HepG2 (cell line): ENCODE measurements around the gene RNU6-1. TPM values are rescaled to one million over a fixed set of nuclear protein-coding genes. Genes with fewer than 3 reads are reported as not detected.
A peak's percentile ranks its signal among the peaks of the same experiment; 100 is the strongest.

ENCODE experiments used
- DMAP1 ChIP-seq: IDR thresholded peaks from 2 replicates; pipeline ENCODE4 v1.6.1; 2016
- ETV6 ChIP-seq: sonication (generic); formaldehyde crosslinking; conservative IDR thresholded peaks from 2 replicates; pipeline ENCODE4 v1.4.0; 2020; ENCODE audit warnings: missing genetic modification reagents
- GTF2F1 ChIP-seq: fragments of 150-350 bp; IDR thresholded peaks from 2 replicates; pipeline ENCODE4 v1.6.1; 2014; ENCODE audit warnings: low read length
- GZF1 ChIP-seq: sonication (generic); formaldehyde crosslinking; IDR thresholded peaks from 2 replicates; pipeline ENCODE4 v1.5.1; 2020; ENCODE audit warnings: mild to moderate bottlenecking, missing genetic modification reagents
- HOXA7 ChIP-seq: sonication (generic); formaldehyde crosslinking; IDR thresholded peaks from 2 replicates; pipeline ENCODE4 v1.8.1; 2022; ENCODE audit warnings: mild to moderate bottlenecking, missing genetic modification reagents, moderate library complexity
- MEF2D ChIP-seq: sonication (generic); formaldehyde crosslinking; IDR thresholded peaks from 2 replicates; pipeline ENCODE4 v1.5.1; 2020; ENCODE audit warnings: mild to moderate bottlenecking, missing genetic modification reagents
- REPIN1 ChIP-seq: sonication (generic); formaldehyde crosslinking; IDR thresholded peaks from 2 replicates; pipeline ENCODE4 v1.8.0; 2022; ENCODE audit warnings: missing genetic modification reagents, low read depth, mild to moderate bottlenecking, borderline replicate concordance
- SP1 ChIP-seq, 2 experiments: fragments of 450-650 bp in 1 of 2; sonication (generic) in 1 of 2; formaldehyde crosslinking in 1 of 2; IDR thresholded peaks; 2 replicates each; pipeline versions ENCODE4 v1.4.0 to v1.6.1; 2016 to 2020; ENCODE audit warnings: missing genetic modification reagents in 1 of 2
- ZNF10 ChIP-seq: sonication (generic); formaldehyde crosslinking; IDR thresholded peaks from 2 replicates; pipeline ENCODE4 v1.4.0; 2020; ENCODE audit warnings: mild to moderate bottlenecking, low read depth, missing genetic modification reagents, borderline replicate concordance
- ZNF350 ChIP-seq: sonication (generic); formaldehyde crosslinking; IDR thresholded peaks from 2 replicates; pipeline ENCODE4 v1.4.0; 2020; ENCODE audit warnings: mild to moderate bottlenecking, low read depth, missing genetic modification reagents, borderline replicate concordance
- ZNF468 ChIP-seq: sonication (generic); formaldehyde crosslinking; IDR thresholded peaks from 2 replicates; pipeline ENCODE4 v1.8.0; 2022; ENCODE audit warnings: mild to moderate bottlenecking, moderate library complexity, missing genetic modification reagents
- ZNF570 ChIP-seq: sonication (generic); formaldehyde crosslinking; IDR thresholded peaks from 2 replicates; pipeline ENCODE4 v1.4.0; 2020; ENCODE audit warnings: mild to moderate bottlenecking, missing genetic modification reagents, borderline replicate concordance
- ZNF605 ChIP-seq: sonication (generic); formaldehyde crosslinking; IDR thresholded peaks from 2 replicates; pipeline ENCODE4 v1.8.0; 2022; ENCODE audit warnings: mild to moderate bottlenecking, missing genetic modification reagents
- ZSCAN21 ChIP-seq: sonication (generic); formaldehyde crosslinking; IDR thresholded peaks from 2 replicates; pipeline ENCODE4 v1.8.0; 2022; ENCODE audit warnings: mild to moderate bottlenecking, missing genetic modification reagents, moderate library complexity, borderline replicate concordance
- polyA plus RNA-seq, 8 experiments: library from polyadenylated mRNA; depleted of rRNA in 3 of 8; stranded (reverse) in 7 of 8; unstranded in 1 of 8; fragments of >200 nt; fragmentation: Illumina TruSeq in 4 of 8; extraction: Trizol in 4 of 8; gene quantifications; 2 replicates each; pipeline versions ENCODE4 v1.2.1 to v1.2.3, GENCODE V29; 2011 to 2016; ENCODE audit warnings: low read depth in 4 of 8, missing spikeins in 1 of 8, mixed read lengths in 1 of 8; ENCODE audit not compliant: insufficient read depth in 1 of 8
- total RNA-seq, 5 experiments: library from RNA; depleted of rRNA; stranded (reverse); fragments of >200 nt; fragmentation: Illumina TruSeq; extraction: Trizol; gene quantifications; 2 replicates each; pipeline ENCODE4 v1.2.3, GENCODE V29; 2016; ENCODE audit warnings: low read depth in 1 of 5
- TF ChIP-seq, protein P1 (sequence below), 2 experiments: sonication (generic) in 1 of 2; formaldehyde crosslinking in 1 of 2; IDR thresholded peaks; 2 replicates each; pipeline versions ENCODE4 v1.6.1 to v1.9.0; 2014 to 2022; ENCODE audit warnings: antibody characterized with exemption in 1 of 2, borderline replicate concordance in 1 of 2, inconsistent platforms in 1 of 2, low read depth in 1 of 2, missing genetic modification reagents in 1 of 2
- TF ChIP-seq, protein P2 (sequence below): sonication (generic); IDR thresholded peaks from 2 replicates; pipeline ENCODE4 v1.6.1; 2016; ENCODE audit warnings: low read depth, borderline replicate concordance
- TF ChIP-seq, protein P3 (sequence below): sonication (generic); formaldehyde crosslinking; IDR thresholded peaks from 2 replicates; pipeline ENCODE4 v1.5.1; 2020; ENCODE audit warnings: mild to moderate bottlenecking, missing genetic modification reagents

Gene RNU6-1
- total and polyA plus RNA-seq, 2 of the 13 experiments (the other 11 are each of a cell fraction or from before 2014, with no cell fraction given): under 0.01 TPM; not detected in 1

DNA sequence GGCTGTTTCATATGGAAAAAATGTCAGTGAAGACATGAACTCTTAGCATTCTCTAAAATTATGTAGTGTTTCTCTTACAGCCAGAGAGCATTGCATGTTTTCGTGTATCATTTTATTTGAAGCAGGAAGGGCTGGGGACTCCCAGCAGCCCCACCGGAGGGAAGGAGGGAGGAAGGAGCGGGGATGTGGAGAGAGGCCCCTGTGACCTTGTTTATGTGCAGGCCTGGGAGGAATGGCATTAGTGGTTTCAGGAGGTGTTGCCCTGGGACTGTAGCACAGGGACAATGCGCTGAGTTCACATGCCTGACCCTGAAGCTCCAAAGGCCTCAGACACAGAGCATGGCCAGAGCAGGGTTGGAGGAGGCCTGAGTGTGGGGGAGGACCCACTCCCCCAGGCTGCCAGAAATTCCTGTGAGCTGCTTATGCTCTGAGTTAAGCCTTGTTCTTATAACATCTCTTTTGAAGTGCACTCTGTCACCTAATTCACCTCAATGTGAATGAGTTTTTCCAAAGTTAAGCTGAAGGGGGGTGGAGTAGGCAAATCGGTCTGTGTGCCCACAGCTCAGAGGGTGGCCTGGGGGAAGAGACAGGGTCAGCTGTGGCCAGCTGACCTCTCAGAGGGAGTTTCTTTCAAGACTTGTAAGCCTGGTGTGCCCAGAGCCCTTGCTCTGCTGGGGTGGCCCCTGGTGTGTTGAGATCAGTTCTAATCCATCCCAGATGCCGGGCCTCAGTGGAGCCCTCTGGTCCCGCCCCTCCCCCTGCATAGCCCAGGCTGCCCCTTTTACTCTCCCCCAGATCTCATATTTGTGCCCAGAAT lies 3.9 kb upstream of the RNU6-1 start (continued):
- TF ChIP-seq, protein P1, sequence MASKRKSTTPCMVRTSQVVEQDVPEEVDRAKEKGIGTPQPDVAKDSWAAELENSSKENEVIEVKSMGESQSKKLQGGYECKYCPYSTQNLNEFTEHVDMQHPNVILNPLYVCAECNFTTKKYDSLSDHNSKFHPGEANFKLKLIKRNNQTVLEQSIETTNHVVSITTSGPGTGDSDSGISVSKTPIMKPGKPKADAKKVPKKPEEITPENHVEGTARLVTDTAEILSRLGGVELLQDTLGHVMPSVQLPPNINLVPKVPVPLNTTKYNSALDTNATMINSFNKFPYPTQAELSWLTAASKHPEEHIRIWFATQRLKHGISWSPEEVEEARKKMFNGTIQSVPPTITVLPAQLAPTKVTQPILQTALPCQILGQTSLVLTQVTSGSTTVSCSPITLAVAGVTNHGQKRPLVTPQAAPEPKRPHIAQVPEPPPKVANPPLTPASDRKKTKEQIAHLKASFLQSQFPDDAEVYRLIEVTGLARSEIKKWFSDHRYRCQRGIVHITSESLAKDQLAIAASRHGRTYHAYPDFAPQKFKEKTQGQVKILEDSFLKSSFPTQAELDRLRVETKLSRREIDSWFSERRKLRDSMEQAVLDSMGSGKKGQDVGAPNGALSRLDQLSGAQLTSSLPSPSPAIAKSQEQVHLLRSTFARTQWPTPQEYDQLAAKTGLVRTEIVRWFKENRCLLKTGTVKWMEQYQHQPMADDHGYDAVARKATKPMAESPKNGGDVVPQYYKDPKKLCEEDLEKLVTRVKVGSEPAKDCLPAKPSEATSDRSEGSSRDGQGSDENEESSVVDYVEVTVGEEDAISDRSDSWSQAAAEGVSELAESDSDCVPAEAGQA (IDR thresholded peaks at IDR 0.05; ENCODE audit: low read depth): no peak
- TF ChIP-seq, protein P1 (CRISPR knock-in tag; IDR thresholded peaks at IDR 0.05; ENCODE audit: borderline replicate concordance): no peak
- TF ChIP-seq SP1 (IDR thresholded peaks at IDR 0.05): no peak
- TF ChIP-seq SP1 (CRISPR knock-in tag; IDR thresholded peaks at IDR 0.05): peak; percentile 35; the same call in 1 of the 2 replicates
- TF ChIP-seq, protein P2, sequence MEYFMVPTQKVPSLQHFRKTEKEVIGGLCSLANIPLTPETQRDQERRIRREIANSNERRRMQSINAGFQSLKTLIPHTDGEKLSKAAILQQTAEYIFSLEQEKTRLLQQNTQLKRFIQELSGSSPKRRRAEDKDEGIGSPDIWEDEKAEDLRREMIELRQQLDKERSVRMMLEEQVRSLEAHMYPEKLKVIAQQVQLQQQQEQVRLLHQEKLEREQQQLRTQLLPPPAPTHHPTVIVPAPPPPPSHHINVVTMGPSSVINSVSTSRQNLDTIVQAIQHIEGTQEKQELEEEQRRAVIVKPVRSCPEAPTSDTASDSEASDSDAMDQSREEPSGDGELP: no peak
- TF ChIP-seq ZNF468 (CRISPR knock-in tag): 0 out of 2 replicates have a peak, but pooled peaks have one; percentile 56
- TF ChIP-seq REPIN1 (CRISPR knock-in tag): no peak; the same call in 1 of the 2 replicates
- no peak for TF ChIP-seq HOXA7 (CRISPR knock-in tag)
- no peak for TF ChIP-seq ZNF570
- TF ChIP-seq ZNF605 (CRISPR knock-in tag): no peak
- no peak for TF ChIP-seq ZNF10
- TF ChIP-seq ETV6 (CRISPR knock-in tag): no peak
- TF ChIP-seq, protein P3, sequence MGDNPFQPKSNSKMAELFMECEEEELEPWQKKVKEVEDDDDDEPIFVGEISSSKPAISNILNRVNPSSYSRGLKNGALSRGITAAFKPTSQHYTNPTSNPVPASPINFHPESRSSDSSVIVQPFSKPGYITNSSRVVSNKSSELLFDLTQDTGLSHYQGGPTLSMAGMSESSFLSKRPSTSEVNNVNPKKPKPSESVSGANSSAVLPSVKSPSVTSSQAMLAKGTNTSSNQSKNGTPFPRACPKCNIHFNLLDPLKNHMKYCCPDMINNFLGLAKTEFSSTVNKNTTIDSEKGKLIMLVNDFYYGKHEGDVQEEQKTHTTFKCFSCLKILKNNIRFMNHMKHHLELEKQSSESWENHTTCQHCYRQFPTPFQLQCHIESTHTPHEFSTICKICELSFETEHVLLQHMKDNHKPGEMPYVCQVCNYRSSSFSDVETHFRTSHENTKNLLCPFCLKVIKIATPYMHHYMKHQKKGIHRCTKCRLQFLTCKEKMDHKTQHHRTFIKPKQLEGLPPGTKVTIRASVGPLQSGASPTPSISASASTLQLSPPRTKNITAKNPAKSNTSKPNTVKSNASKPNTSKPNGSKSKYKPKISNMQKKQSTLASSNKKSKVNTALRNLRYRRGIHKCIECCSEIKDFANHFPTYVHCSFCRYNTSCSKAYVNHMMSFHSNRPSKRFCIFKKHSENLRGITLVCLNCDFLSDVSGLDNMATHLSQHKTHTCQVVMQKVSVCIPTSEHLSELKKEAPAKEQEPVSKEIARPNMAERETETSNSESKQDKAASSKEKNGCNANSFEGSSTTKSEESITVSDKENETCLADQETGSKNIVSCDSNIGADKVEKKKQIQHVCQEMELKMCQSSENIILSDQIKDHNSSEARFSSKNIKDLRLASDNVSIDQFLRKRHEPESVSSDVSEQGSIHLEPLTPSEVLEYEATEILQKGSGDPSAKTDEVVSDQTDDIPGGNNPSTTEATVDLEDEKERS: 0 out of 2 replicates have a peak, but pooled peaks have one; percentile 58
- TF ChIP-seq GTF2F1: no peak
- TF ChIP-seq ZNF350: 0 out of 2 replicates have a peak, but pooled peaks have one; percentile 16
- no peak; the same call in 1 of the 2 replicates for TF ChIP-seq DMAP1 (CRISPR knock-in tag)
- TF ChIP-seq ZSCAN21 (CRISPR knock-in tag): no peak; the same call in 1 of the 2 replicates
- peak; percentile 61; the same call in 1 of the 2 replicates for TF ChIP-seq MEF2D
- TF ChIP-seq GZF1 (CRISPR knock-in tag): no peak
